Measurements from ENCODE around the gene HLCS. TPM values are rescaled to one million over a fixed set of nuclear protein-coding genes. Genes with fewer than 3 reads are reported as not detected.

HLCS gene
- total and polyA plus RNA-seq, 4 experiments from 2014 or later: 8.3 to 14.7 (median 11.3) TPM

GRCh38 chr21:36722370-36723368 is 243.8 kb downstream of the HLCS start:
- H3K27me3 Mint-ChIP-seq: peaks cover 17 to 27% of the 10 kb centered on the region in 2 donors

GRCh38 chr21:36721817-36722216 is 244.7 kb downstream of the HLCS start:
- Histone ChIP-seq H3K9me3 (ENCODE audit: control insufficient read depth in 1 of 2, low read length in 2 of 2) (no peaks in the 10 kb centered on the region), H3K4me3 (ENCODE audit: low read length in 2 of 2) (no peak overlapping the region), H3K27ac (ENCODE audit: low read depth, low read length) (no peak overlapping the region), H3K27me3 (ENCODE audit: insufficient read depth, low read length) (peaks cover 5% of the 10 kb centered on the region), H3K4me1 (ENCODE audit: insufficient read depth, low read length) (no peaks in the 10 kb centered on the region), H3K36me3 (ENCODE audit: insufficient read depth, low read length) (no peaks in the 10 kb centered on the region)
- Mint-ChIP-seq H3K4me3 (no peak overlapping the region), H3K4me1 (no peaks in the 10 kb centered on the region), H3K27ac (no peak overlapping the region), H3K9me3 (peaks cover 0 to 2% (median 0%) of the 10 kb centered on the region in 8 donors), H3K36me3 (no peaks in the 10 kb centered on the region), H3K27me3 (peaks cover 17 to 30% of the 10 kb centered on the region in 2 donors)
- ChIA-PET POLR2A (ENCODE audit: partially characterized antibody) (no interaction called here), CTCF (ENCODE audit: partially characterized antibody) (no interaction called here)
- intact Hi-C loops (cut with micrococcal nuclease): no loop called here
- no peak for DNase-seq

More at GRCh38 chr21:36722370-36723368, 243.8 kb downstream of the HLCS start:
- ChIA-PET CTCF (ENCODE audit: partially characterized antibody) (no interaction called here), POLR2A (ENCODE audit: partially characterized antibody) (no interaction called here)
- H3K9me3 ChIP-seq (ENCODE audit: control insufficient read depth in 1 of 2, low read length in 2 of 2): no peaks in the 10 kb centered on the region
- H3K4me3 ChIP-seq (ENCODE audit: low read length in 2 of 2): no peak overlapping the region
- Mint-ChIP-seq H3K4me3 (no peak overlapping the region), H3K27ac (no peak overlapping the region), H3K36me3 (no peaks in the 10 kb centered on the region), H3K9me3 (peaks cover 0 to 2% (median 0%) of the 10 kb centered on the region in 8 donors), H3K4me1 (no peaks in the 10 kb centered on the region)
- H3K27ac ChIP-seq (ENCODE audit: low read depth, low read length): no peak overlapping the region
- DNase-seq: no peak
- intact Hi-C loops (cut with micrococcal nuclease): no loop called here
- peaks cover 5% of the 10 kb centered on the region for H3K27me3 ChIP-seq (ENCODE audit: insufficient read depth, low read length)
- no peaks in the 10 kb centered on the region for H3K36me3 ChIP-seq (ENCODE audit: insufficient read depth, low read length)
- no peaks in the 10 kb centered on the region for H3K4me1 ChIP-seq (ENCODE audit: insufficient read depth, low read length)

DNA sequence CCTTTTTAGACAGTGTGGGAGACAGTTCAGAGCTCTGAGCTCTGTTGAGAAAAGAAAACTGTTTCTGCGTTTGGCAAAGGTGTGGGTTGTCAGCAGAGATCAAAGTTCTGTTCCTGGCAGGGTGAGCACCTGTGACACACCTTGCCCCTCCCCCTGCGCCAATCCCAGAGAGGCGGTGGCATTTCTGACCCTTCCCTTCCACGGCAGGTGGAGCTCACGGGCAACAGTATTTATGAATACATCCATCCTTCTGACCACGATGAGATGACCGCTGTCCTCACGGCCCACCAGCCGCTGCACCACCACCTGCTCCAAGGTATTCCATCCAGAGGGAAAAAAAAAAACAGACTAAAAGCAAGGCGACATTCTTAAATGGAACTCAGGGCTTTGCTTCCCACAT is 246.9 kb downstream of the HLCS start:
- Mint-ChIP-seq H3K9me3 (peaks cover 0 to 2% (median 0%) of the 10 kb centered on the region in 8 donors), H3K36me3 (no peaks in the 10 kb centered on the region), H3K4me3 (no peak overlapping the region), H3K4me1 (no peaks in the 10 kb centered on the region), H3K27me3 (peaks cover 21 to 34% of the 10 kb centered on the region in 2 donors), H3K27ac (no peak overlapping the region)
- ChIA-PET POLR2A (ENCODE audit: partially characterized antibody) (no interaction called here), CTCF (ENCODE audit: partially characterized antibody) (no interaction called here)
- Histone ChIP-seq H3K27ac (ENCODE audit: low read depth, low read length) (no peak overlapping the region), H3K27me3 (ENCODE audit: insufficient read depth, low read length) (peaks cover 5% of the 10 kb centered on the region), H3K4me3 (ENCODE audit: low read length in 2 of 2) (no peak overlapping the region), H3K9me3 (ENCODE audit: control insufficient read depth in 1 of 2, low read length in 2 of 2) (no peaks in the 10 kb centered on the region), H3K36me3 (ENCODE audit: insufficient read depth, low read length) (no peaks in the 10 kb centered on the region), H3K4me1 (ENCODE audit: insufficient read depth, low read length) (no peaks in the 10 kb centered on the region)
- no peak for DNase-seq
- intact Hi-C loops (cut with micrococcal nuclease): no loop called here

- Histone ChIP-seq H3K4me3 (ENCODE audit: low read length in 2 of 2) (no peak overlapping the region), H3K4me1 (ENCODE audit: insufficient read depth, low read length) (no peaks in the 10 kb centered on the region), H3K36me3 (ENCODE audit: insufficient read depth, low read length) (no peaks in the 10 kb centered on the region), H3K9me3 (ENCODE audit: control insufficient read depth in 1 of 2, low read length in 2 of 2) (no peaks in the 10 kb centered on the region), H3K27me3 (ENCODE audit: insufficient read depth, low read length) (peaks cover 5% of the 10 kb centered on the region), H3K27ac (ENCODE audit: low read depth, low read length) (no peak overlapping the region)
- DNase-seq: no peak
- Mint-ChIP-seq H3K36me3 (no peaks in the 10 kb centered on the region), H3K27ac (no peak overlapping the region), H3K4me3 (no peak overlapping the region), H3K27me3 (peaks cover 24 to 37% of the 10 kb centered on the region in 2 donors), H3K9me3 (peaks cover 0 to 2% (median 0%) of the 10 kb centered on the region in 8 donors), H3K4me1 (no peaks in the 10 kb centered on the region)
- CTCF ChIA-PET (ENCODE audit: partially characterized antibody): no interaction called here
- POLR2A ChIA-PET (ENCODE audit: partially characterized antibody): no interaction called here
- intact Hi-C loops (cut with micrococcal nuclease): no loop called here
These were observed 247.4 kb downstream of the HLCS start for GRCh38 chr21:36718951-36719501.

GRCh38 chr21:36717976-36718375 is 248.5 kb downstream of the HLCS start:
- intact Hi-C loops (cut with micrococcal nuclease): no loop called here
- Mint-ChIP-seq H3K4me1 (no peaks in the 10 kb centered on the region), H3K27me3 (peaks cover 29 to 39% of the 10 kb centered on the region in 2 donors), H3K9me3 (peaks cover 0 to 2% (median 0%) of the 10 kb centered on the region in 8 donors), H3K4me3 (no peak overlapping the region), H3K27ac (no peak overlapping the region), H3K36me3 (no peaks in the 10 kb centered on the region)
- Histone ChIP-seq H3K27ac (ENCODE audit: low read depth, low read length) (no peak overlapping the region), H3K36me3 (ENCODE audit: insufficient read depth, low read length) (no peaks in the 10 kb centered on the region), H3K4me1 (ENCODE audit: insufficient read depth, low read length) (no peaks in the 10 kb centered on the region), H3K9me3 (ENCODE audit: control insufficient read depth in 1 of 2, low read length in 2 of 2) (no peaks in the 10 kb centered on the region), H3K4me3 (ENCODE audit: low read length in 2 of 2) (no peak overlapping the region), H3K27me3 (ENCODE audit: insufficient read depth, low read length) (peaks cover 7% of the 10 kb centered on the region)
- DNase-seq: no peak
- ChIA-PET CTCF (ENCODE audit: partially characterized antibody) (no interaction called here), POLR2A (ENCODE audit: partially characterized antibody) (no interaction called here)

DNA sequence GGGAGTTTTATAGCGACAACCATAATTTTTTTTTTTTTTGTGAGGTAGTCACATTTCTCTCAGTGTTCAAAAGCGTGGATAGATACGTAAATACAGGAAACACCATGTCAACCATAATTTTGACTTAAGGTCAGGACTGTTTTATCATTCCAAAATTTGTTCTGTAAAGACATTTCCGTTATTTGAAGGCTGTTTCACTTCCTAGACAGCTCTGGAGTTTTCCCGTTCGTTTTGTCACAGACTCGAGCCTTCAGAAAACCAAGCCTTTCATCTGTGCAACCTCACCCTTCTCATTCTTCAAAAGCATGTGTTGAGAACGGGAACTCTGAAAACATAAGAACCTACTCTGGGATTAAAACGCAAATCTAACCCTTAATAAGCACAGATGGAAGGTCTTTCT is 249.6 kb downstream of the HLCS start:
- H3K27ac ChIP-seq (ENCODE audit: low read depth, low read length): no peak overlapping the region
- Mint-ChIP-seq H3K27ac (no peak overlapping the region), H3K36me3 (no peaks in the 10 kb centered on the region), H3K4me3 (no peak overlapping the region), H3K9me3 (no peaks in the 10 kb centered on the region), H3K4me1 (no peaks in the 10 kb centered on the region), H3K27me3 (peaks cover 34 to 47% of the 10 kb centered on the region in 2 donors)
- H3K27me3 ChIP-seq (ENCODE audit: insufficient read depth, low read length): peaks cover 10% of the 10 kb centered on the region
- intact Hi-C loops (cut with micrococcal nuclease): no loop called here
- H3K36me3 ChIP-seq (ENCODE audit: insufficient read depth, low read length): no peaks in the 10 kb centered on the region
- POLR2A ChIA-PET (ENCODE audit: partially characterized antibody): no interaction called here
- H3K4me1 ChIP-seq (ENCODE audit: insufficient read depth, low read length): no peaks in the 10 kb centered on the region
- CTCF ChIA-PET (ENCODE audit: partially characterized antibody): interaction anchor here (0.7 kb wide), 1 partner anchor 17 kb away, joined by 3 read pairs; no protein-coding TSS in a partner anchor
- DNase-seq: no peak
- no peaks in the 10 kb centered on the region for H3K9me3 ChIP-seq (ENCODE audit: control insufficient read depth in 1 of 2, low read length in 2 of 2)
- no peak overlapping the region for H3K4me3 ChIP-seq (ENCODE audit: low read length in 2 of 2)

DNA sequence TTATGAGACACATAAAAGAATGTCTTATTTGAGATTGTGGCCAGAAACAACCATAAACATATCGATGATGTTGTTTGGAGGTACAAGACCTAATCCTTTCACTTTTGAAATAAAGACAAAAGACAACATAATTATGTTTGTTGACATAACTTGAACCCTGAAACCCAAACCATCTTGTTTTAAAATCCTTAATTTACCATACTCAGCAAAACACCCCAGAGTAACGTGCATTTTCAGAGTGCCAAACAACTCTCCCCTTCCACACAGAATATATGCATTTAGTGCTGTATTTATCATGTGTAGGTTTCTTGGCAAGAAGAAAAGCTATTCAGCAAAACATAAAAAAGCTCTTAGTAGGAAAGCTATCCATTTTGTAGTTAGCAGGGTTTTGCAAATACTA is 250.1 kb downstream of the HLCS start:
- Histone ChIP-seq H3K9me3 (ENCODE audit: control insufficient read depth in 1 of 2, low read length in 2 of 2) (no peaks in the 10 kb centered on the region), H3K27me3 (ENCODE audit: insufficient read depth, low read length) (peaks cover 10% of the 10 kb centered on the region), H3K4me3 (ENCODE audit: low read length in 2 of 2) (no peak overlapping the region), H3K27ac (ENCODE audit: low read depth, low read length) (no peak overlapping the region), H3K36me3 (ENCODE audit: insufficient read depth, low read length) (no peaks in the 10 kb centered on the region), H3K4me1 (ENCODE audit: insufficient read depth, low read length) (no peaks in the 10 kb centered on the region)
- no peaks in the 10 kb centered on the region for H3K9me3 Mint-ChIP-seq
- no peaks in the 10 kb centered on the region for H3K36me3 Mint-ChIP-seq
- H3K4me1 Mint-ChIP-seq: no peaks in the 10 kb centered on the region
- H3K27me3 Mint-ChIP-seq: peaks cover 34 to 48% of the 10 kb centered on the region in 2 donors
- H3K4me3 Mint-ChIP-seq: no peak overlapping the region
- no peak for DNase-seq
- CTCF ChIA-PET (ENCODE audit: partially characterized antibody): interaction anchor here (0.7 kb wide), 1 partner anchor 18 kb away, joined by 3 read pairs; no protein-coding TSS in a partner anchor
- POLR2A ChIA-PET (ENCODE audit: partially characterized antibody): no interaction called here
- intact Hi-C loops (cut with micrococcal nuclease): no loop called here
- H3K27ac Mint-ChIP-seq: no peak overlapping the region

All from CD4-positive, alpha-beta memory T cell (primary cell).